Transverse colon (tissue), 4 donors: ENCODE measurements around the gene URGCP. TPM values are rescaled to one million over a fixed set of nuclear protein-coding genes. Genes with fewer than 3 reads are reported as not detected.

Experiments used
- DNase-seq: peaks from one replicate; pipeline ENCODE4 v3.0.0-alpha.2; 2019
- H3K27ac ChIP-seq, 4 donors: fragments of 200-600 bp; sonication (generic); 2 replicates each; pipeline ENCODE4 v1.5.1; 2016 to 2018; ENCODE audit warnings: inconsistent platforms in 4 of 4
- H3K27me3 ChIP-seq: fragments of 200-600 bp; sonication (generic); 2 replicates; pipeline ENCODE4 v1.5.1; 2017; ENCODE audit warnings: inconsistent platforms
- H3K36me3 ChIP-seq, 4 donors: fragments of 200-600 bp; sonication (generic); 2 replicates each; pipeline ENCODE4 v1.5.1; 2017 to 2019; ENCODE audit warnings: inconsistent platforms in 4 of 4
- H3K4me1 ChIP-seq, 4 donors: fragments of 200-600 bp; sonication (generic); 2 replicates each; pipeline ENCODE4 v1.5.1; 2017 to 2020; ENCODE audit warnings: inconsistent platforms in 4 of 4
- H3K4me3 ChIP-seq, 4 donors: fragments of 200-600 bp; sonication (generic); 1 replicate in 1 of 4; 2 replicates in 3 of 4; pipeline versions ENCODE4 v1.5.1 to v1.6.1; 2017 to 2019; ENCODE audit warnings: inconsistent platforms in 4 of 4
- H3K9me3 ChIP-seq, 2 donors: fragments of 200-600 bp; sonication (generic); 2 replicates each; pipeline ENCODE4 v1.5.1; 2017 to 2019; ENCODE audit warnings: inconsistent platforms in 2 of 2
- EP300 ChIP-seq: sonication (generic); formaldehyde crosslinking; IDR thresholded peaks from one replicate; pipeline ENCODE4 v1.6.1; 2017; ENCODE audit warnings: antibody characterized with exemption, low read depth
- POLR2A ChIP-seq: fragments of 450-650 bp; IDR thresholded peaks from one replicate; pipeline ENCODE4 v1.6.1; 2016; ENCODE audit warnings: antibody characterized with exemption, mild to moderate bottlenecking, moderate library complexity
- POLR2AphosphoS5 ChIP-seq, 3 donors: sonication (generic); formaldehyde crosslinking; IDR thresholded peaks; one replicate each; pipeline ENCODE4 v1.6.1; 2016; ENCODE audit warnings: antibody characterized with exemption in 3 of 3
- WGBS, 2 donors: methylation state at CpG; one replicate each; pipeline ENCODE4 v1.1.5; 2018; ENCODE audit warnings: low coverage in 1 of 2; 5-methylcytosine and 5-hydroxymethylcytosine counted together
- in situ Hi-C, 4 donors: fragments of 200-750 bp; cut with MboI; loops; one replicate each; pipeline versions ENCODE4 v1.15.0 to v1.15.1; 2017; ENCODE audit warnings: low sequenced_read_pairs in 3 of 4, low pct_ligation_motif_present in 1 of 4, low pct_unique_long_range_greater_than_20kb in 1 of 4
- intact Hi-C: fragments of 100-400 bp; cut with DNase I; formaldehyde crosslinking; loops from one replicate; pipeline ENCODE4 v1.15.1; 2023; ENCODE audit warnings: low total_unique reads
- total RNA-seq, 4 donors: library from RNA; depleted of rRNA; stranded (reverse); fragments of >200 nt; gene quantifications; one replicate each; pipeline ENCODE4 v1.1.0, GENCODE V29; 2016
- TF ChIP-seq, protein P1 (sequence below), 5 experiments: fragments of 200-600 bp in 3 of 5; fragments of 450-650 bp in 2 of 5; sonication (generic) in 3 of 5; IDR thresholded peaks; 1 replicate in 2 of 5; 2 replicates in 3 of 5; pipeline ENCODE4 v1.5.1; 2016 to 2017; ENCODE audit warnings: antibody characterized with exemption in 5 of 5, inconsistent platforms in 3 of 5, mild to moderate bottlenecking in 2 of 5, moderate library complexity in 1 of 5

URGCP gene
- total RNA-seq, 4 donors from 2014 or later: 54.5 to 84.2 (median 58.2) TPM

GRCh38 chr7:43884617-43885016 is 21.8 kb downstream of the URGCP start:
- peaks cover 0 to 6% (median 0%) of the 10 kb centered on the region in 4 donors for H3K4me1 ChIP-seq
- no peak overlapping the region for H3K4me3 ChIP-seq
- TF ChIP-seq POLR2A: no peak
- TF ChIP-seq, protein P1, sequence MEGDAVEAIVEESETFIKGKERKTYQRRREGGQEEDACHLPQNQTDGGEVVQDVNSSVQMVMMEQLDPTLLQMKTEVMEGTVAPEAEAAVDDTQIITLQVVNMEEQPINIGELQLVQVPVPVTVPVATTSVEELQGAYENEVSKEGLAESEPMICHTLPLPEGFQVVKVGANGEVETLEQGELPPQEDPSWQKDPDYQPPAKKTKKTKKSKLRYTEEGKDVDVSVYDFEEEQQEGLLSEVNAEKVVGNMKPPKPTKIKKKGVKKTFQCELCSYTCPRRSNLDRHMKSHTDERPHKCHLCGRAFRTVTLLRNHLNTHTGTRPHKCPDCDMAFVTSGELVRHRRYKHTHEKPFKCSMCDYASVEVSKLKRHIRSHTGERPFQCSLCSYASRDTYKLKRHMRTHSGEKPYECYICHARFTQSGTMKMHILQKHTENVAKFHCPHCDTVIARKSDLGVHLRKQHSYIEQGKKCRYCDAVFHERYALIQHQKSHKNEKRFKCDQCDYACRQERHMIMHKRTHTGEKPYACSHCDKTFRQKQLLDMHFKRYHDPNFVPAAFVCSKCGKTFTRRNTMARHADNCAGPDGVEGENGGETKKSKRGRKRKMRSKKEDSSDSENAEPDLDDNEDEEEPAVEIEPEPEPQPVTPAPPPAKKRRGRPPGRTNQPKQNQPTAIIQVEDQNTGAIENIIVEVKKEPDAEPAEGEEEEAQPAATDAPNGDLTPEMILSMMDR (IDR thresholded peaks at IDR 0.05): no peak
- in situ Hi-C loops (no loop called here), intact Hi-C loops (no loop called here)
- no peak overlapping the region for H3K27ac ChIP-seq
- no peak for DNase-seq
- whole genome bisulfite sequencing, 2 donors: 91% methylated on average over 3 to 4 of the region's 4 CpGs
- H3K36me3 ChIP-seq: peaks cover 0 to 26% (median 10%) of the 10 kb centered on the region in 4 donors
- no peaks in the 10 kb centered on the region for H3K27me3 ChIP-seq
- no peaks in the 10 kb centered on the region for H3K9me3 ChIP-seq

GRCh38 chr7:43884209-43884608 is 22.2 kb downstream of the URGCP start:
- no peak overlapping the region for H3K4me3 ChIP-seq
- no peak overlapping the region for H3K27ac ChIP-seq
- in situ Hi-C loops (no loop called here), intact Hi-C loops (no loop called here)
- DNase-seq: no peak
- no peaks in the 10 kb centered on the region for H3K27me3 ChIP-seq
- 89% methylated on average over 4 of the region's 4 CpGs; no CpG with 5 or more reads in 1 of the 2 donors for WGBS, 2 donors
- no peaks in the 10 kb centered on the region for H3K9me3 ChIP-seq
- H3K36me3 ChIP-seq: peaks cover 0 to 29% (median 11%) of the 10 kb centered on the region in 4 donors
- TF ChIP-seq EP300: no peak
- peaks cover 0 to 1% (median 0%) of the 10 kb centered on the region in 4 donors for H3K4me1 ChIP-seq

DNA sequence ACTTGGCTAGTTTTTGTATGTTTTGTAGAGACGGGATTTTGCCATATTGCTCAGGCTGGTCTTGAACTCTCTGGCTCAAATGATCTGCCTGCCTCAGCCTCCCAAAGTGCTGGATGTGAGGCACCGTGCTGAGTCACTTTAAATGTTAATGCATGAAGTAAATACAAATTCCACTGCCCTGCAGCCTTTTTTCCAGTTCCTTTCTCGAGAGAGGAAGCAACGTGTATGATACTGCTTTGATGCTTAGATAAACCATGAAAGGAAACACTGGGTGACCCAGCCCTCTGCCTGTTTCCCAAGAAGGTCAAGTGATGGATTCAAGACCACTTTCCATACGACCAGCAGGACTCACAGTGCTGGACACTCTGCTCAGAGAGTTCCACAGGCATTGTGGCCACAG is 25.8 kb downstream of the URGCP start:
- peaks cover 0 to 61% (median 23%) of the 10 kb centered on the region in 4 donors for H3K36me3 ChIP-seq
- intact Hi-C loops: no loop called here
- no peaks in the 10 kb centered on the region for H3K4me1 ChIP-seq
- in situ Hi-C loops: no loop called here
- H3K27ac ChIP-seq: no peak overlapping the region
- TF ChIP-seq, protein P1 (IDR thresholded peaks at IDR 0.05): no peak
- TF ChIP-seq POLR2AphosphoS5 (IDR thresholded peaks at IDR 0.05): no peak
- no peak for TF ChIP-seq POLR2A
- no peak for TF ChIP-seq EP300
- H3K4me3 ChIP-seq: no peak overlapping the region
- no peaks in the 10 kb centered on the region for H3K9me3 ChIP-seq
- H3K27me3 ChIP-seq: no peaks in the 10 kb centered on the region
- 70 to 82% methylated on average over 2 to 5 of the region's 5 CpGs for WGBS, 2 donors
- DNase-seq: no peak

- no peak for TF ChIP-seq POLR2AphosphoS5 (IDR thresholded peaks at IDR 0.05)
- TF ChIP-seq EP300: no peak
- no peak for TF ChIP-seq POLR2A
- TF ChIP-seq, protein P1 (IDR thresholded peaks at IDR 0.05): no peak
- Histone ChIP-seq H3K36me3 (peaks cover 0 to 61% (median 22%) of the 10 kb centered on the region in 4 donors), H3K27me3 (no peaks in the 10 kb centered on the region), H3K27ac (peak overlapping the region in 1 of 4 donors; percentile 10), H3K4me3 (no peak overlapping the region), H3K4me1 (no peaks in the 10 kb centered on the region), H3K9me3 (no peaks in the 10 kb centered on the region)
- intact Hi-C loops: loop anchor here (5.0 kb wide), 1 partner anchor 243 kb away; the partner anchor contains the start of gene POLD2
- in situ Hi-C loops: no loop called here
- DNase-seq: no peak
- 84 to 89% methylated on average over 2 of the region's 2 CpGs for WGBS, 2 donors
Measured at GRCh38 chr7:43879477-43879876, 26.9 kb downstream of the URGCP start.

GRCh38 chr7:43878867-43879266 is 27.5 kb downstream of the URGCP start:
- WGBS, 2 donors: 82 to 84% methylated on average over 3 to 5 of the region's 5 CpGs
- TF ChIP-seq, protein P1 (IDR thresholded peaks at IDR 0.05): no peak

More at GRCh38 chr7:43878867-43879266, 27.5 kb downstream of the URGCP start:
- in situ Hi-C loops: no loop called here
- Histone ChIP-seq H3K27me3 (no peaks in the 10 kb centered on the region), H3K9me3 (no peaks in the 10 kb centered on the region), H3K27ac (peak overlapping the region in 1 of 4 donors; percentile 10), H3K4me1 (peaks cover 0 to 4% (median 0%) of the 10 kb centered on the region in 4 donors), H3K4me3 (no peak overlapping the region), H3K36me3 (peaks cover 0 to 61% (median 19%) of the 10 kb centered on the region in 4 donors)
- no peak for DNase-seq
- intact Hi-C loops: loop anchor here (5.0 kb wide), 1 partner anchor 243 kb away; the partner anchor contains the start of gene POLD2
